Measurements from ENCODE around the gene FAM168B.
"Not testable (repeated sequence)": the region's sequence is repeated elsewhere in the genome, so short reads cannot be mapped to it uniquely, and the experiment has no call there.

DNA sequence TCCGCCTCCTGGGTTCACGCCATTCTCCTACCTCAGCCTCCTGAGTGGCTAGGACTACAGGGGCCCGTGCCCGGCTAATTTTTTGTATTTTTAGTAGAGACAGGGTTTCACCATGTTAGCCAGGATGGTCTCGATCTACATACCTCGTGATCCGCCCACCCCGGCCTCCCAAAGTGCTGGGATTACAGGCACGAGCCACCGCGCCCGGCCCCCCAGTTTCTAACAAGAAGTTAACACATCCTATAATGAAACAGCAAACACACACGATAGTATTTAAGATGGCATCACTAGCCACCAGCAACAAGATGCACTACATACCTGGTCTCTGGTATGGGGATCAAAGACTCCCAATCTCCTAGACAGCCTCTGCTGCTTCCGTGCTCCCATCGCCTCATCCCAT lies 17.7 kb downstream of the FAM168B start:
- not testable (repeated sequence) for TF ChIP-seq SMAD1 (IDR thresholded peaks at IDR 0.05; ENCODE audit: low read depth, partially characterized antibody); NRF1 (conservative IDR thresholded peaks at IDR 0.05; ENCODE audit: low read depth, low read length); TBL1XR1 (IDR thresholded peaks at IDR 0.05; ENCODE audit: low read depth, low read length)
- TF ChIP-seq, protein P1, sequence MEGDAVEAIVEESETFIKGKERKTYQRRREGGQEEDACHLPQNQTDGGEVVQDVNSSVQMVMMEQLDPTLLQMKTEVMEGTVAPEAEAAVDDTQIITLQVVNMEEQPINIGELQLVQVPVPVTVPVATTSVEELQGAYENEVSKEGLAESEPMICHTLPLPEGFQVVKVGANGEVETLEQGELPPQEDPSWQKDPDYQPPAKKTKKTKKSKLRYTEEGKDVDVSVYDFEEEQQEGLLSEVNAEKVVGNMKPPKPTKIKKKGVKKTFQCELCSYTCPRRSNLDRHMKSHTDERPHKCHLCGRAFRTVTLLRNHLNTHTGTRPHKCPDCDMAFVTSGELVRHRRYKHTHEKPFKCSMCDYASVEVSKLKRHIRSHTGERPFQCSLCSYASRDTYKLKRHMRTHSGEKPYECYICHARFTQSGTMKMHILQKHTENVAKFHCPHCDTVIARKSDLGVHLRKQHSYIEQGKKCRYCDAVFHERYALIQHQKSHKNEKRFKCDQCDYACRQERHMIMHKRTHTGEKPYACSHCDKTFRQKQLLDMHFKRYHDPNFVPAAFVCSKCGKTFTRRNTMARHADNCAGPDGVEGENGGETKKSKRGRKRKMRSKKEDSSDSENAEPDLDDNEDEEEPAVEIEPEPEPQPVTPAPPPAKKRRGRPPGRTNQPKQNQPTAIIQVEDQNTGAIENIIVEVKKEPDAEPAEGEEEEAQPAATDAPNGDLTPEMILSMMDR (IDR thresholded peaks at IDR 0.05 in 2 of 3, conservative IDR thresholded peaks at IDR 0.05 in 1 of 3; ENCODE audit: control insufficient read depth in 2 of 3, extremely low read depth in 1 of 3, insufficient read depth in 1 of 3, low read depth in 3 of 3, low read length in 3 of 3): not testable (repeated sequence)
